Measurements from ENCODE around the gene MAP1B.

The MAP1B gene

GRCh38 chr5:72157625-72157962 lies 50.3 kb downstream of the MAP1B start:
- Histone ChIP-seq H3K27ac (no peak overlapping the region), H3K79me2 (ENCODE audit: insufficient read depth, low read depth) (no peaks in the 10 kb centered on the region), H3K9ac (no peak overlapping the region), H3K27me3 (ENCODE audit: insufficient read depth, low read depth) (no peaks in the 10 kb centered on the region), H3K4me1 (ENCODE audit: low read depth, poor library complexity, severe bottlenecking) (no peaks in the 10 kb centered on the region), H2AFZ (ENCODE audit: low read depth) (no peak overlapping the region), H3K4me2 (no peak overlapping the region), H4K20me1 (ENCODE audit: insufficient read depth) (no peaks in the 10 kb centered on the region), H3K36me3 (ENCODE audit: insufficient read depth) (no peaks in the 10 kb centered on the region), H3K4me3 (IDR thresholded peaks at IDR 0.05; ENCODE audit: insufficient read depth, low read depth, low read length) (no peak overlapping the region)
- no peak for TF ChIP-seq CTCF (conservative IDR thresholded peaks at IDR 0.05; ENCODE audit: low read depth, low read length)

GRCh38 chr5:72159501-72159911 lies 52.2 kb downstream of the MAP1B start:
- Histone ChIP-seq H3K36me3 (ENCODE audit: insufficient read depth) (no peaks in the 10 kb centered on the region), H3K27me3 (ENCODE audit: insufficient read depth, low read depth) (no peaks in the 10 kb centered on the region), H3K4me2 (no peak overlapping the region), H3K27ac (no peak overlapping the region), H3K4me1 (ENCODE audit: low read depth, poor library complexity, severe bottlenecking) (no peaks in the 10 kb centered on the region), H4K20me1 (ENCODE audit: insufficient read depth) (no peaks in the 10 kb centered on the region), H3K79me2 (ENCODE audit: insufficient read depth, low read depth) (no peaks in the 10 kb centered on the region), H3K4me3 (IDR thresholded peaks at IDR 0.05; ENCODE audit: insufficient read depth, low read depth, low read length) (no peak overlapping the region), H3K9ac (no peak overlapping the region), H2AFZ (ENCODE audit: low read depth) (no peak overlapping the region)
- TF ChIP-seq CTCF (conservative IDR thresholded peaks at IDR 0.05; ENCODE audit: low read depth, low read length) = no peak

DNA sequence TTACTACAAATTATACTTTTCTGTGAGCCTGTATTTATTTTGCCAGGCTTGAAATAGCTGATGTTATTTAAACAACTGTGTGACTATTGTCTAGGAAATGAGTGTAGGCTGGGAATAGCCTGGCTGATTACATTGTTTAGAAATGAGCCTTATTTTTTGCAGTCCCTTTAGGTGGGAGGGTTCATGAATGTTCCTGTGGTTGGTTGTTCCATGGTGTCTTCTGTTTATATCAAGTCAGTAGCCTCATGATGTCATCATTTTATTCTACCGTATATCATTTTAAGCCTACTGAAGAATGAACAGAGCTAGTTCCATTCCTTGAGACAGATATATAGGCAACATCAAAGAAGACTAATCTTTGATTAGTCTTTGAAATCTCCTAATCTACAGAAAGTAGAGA lies 53.1 kb downstream of the MAP1B start:
- TF ChIP-seq CTCF (conservative IDR thresholded peaks at IDR 0.05; ENCODE audit: low read depth, low read length) = no peak
- Histone ChIP-seq H3K27ac (no peak overlapping the region), H3K27me3 (ENCODE audit: insufficient read depth, low read depth) (no peaks in the 10 kb centered on the region), H3K79me2 (ENCODE audit: insufficient read depth, low read depth) (no peaks in the 10 kb centered on the region), H3K4me1 (ENCODE audit: low read depth, poor library complexity, severe bottlenecking) (no peaks in the 10 kb centered on the region), H4K20me1 (ENCODE audit: insufficient read depth) (no peaks in the 10 kb centered on the region), H3K4me2 (no peak overlapping the region), H2AFZ (ENCODE audit: low read depth) (no peak overlapping the region), H3K36me3 (ENCODE audit: insufficient read depth) (no peaks in the 10 kb centered on the region), H3K9ac (no peak overlapping the region), H3K4me3 (IDR thresholded peaks at IDR 0.05; ENCODE audit: insufficient read depth, low read depth, low read length) (no peak overlapping the region)

DNA sequence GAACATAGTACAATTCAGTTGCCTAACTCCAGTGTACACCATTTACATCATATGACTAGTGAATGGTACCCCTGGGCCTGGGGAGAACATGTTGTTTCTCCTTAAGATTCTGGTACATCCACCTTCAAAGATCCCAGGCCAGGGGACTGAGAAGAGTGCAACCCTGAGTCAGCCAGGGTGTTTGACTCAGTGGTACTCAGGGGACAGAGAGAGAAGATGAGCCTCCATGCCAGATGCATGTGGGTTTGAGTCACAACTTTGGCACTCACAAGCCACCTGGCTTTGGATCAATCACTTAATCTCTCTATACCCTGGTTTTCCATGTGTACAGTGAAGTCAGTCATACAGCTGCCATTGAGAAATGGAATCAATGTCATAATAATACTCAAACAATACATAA lies 53.7 kb downstream of the MAP1B start:
- H3K9ac ChIP-seq = no peak overlapping the region
- H3K27ac ChIP-seq = no peak overlapping the region
- no peak overlapping the region for H3K4me2 ChIP-seq
- no peaks in the 10 kb centered on the region for H3K4me1 ChIP-seq (ENCODE audit: low read depth, poor library complexity, severe bottlenecking)
- H3K79me2 ChIP-seq (ENCODE audit: insufficient read depth, low read depth) = no peaks in the 10 kb centered on the region
- no peaks in the 10 kb centered on the region for H4K20me1 ChIP-seq (ENCODE audit: insufficient read depth)
- H2AFZ ChIP-seq (ENCODE audit: low read depth) = no peak overlapping the region
- H3K4me3 ChIP-seq (IDR thresholded peaks at IDR 0.05; ENCODE audit: insufficient read depth, low read depth, low read length) = no peak overlapping the region
- H3K27me3 ChIP-seq (ENCODE audit: insufficient read depth, low read depth) = no peaks in the 10 kb centered on the region
- TF ChIP-seq CTCF (conservative IDR thresholded peaks at IDR 0.05; ENCODE audit: low read depth, low read length) = no peak
- no peaks in the 10 kb centered on the region for H3K36me3 ChIP-seq (ENCODE audit: insufficient read depth)

DNA sequence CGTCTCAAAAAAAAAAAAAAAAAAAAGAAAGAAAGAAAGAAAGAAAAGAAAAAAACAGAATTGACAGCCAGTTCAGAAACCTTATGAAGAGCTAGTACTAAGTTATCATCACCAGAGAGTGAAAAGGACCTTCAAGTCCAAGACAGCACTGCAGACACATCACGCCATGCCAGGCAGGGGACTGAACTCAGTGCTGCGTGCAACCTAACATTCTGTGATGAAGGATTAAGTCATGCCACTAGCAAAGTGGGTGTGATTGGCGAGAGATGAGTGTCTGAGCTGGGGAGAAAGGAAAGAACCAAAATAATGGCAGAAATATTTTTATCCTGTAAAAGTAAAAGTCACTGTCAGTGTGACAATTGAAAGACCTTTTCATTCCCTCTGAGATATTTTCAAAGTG lies 54.7 kb downstream of the MAP1B start:
- no peak overlapping the region for H3K9ac ChIP-seq
- H3K79me2 ChIP-seq (ENCODE audit: insufficient read depth, low read depth) = no peaks in the 10 kb centered on the region
- H3K4me3 ChIP-seq (IDR thresholded peaks at IDR 0.05; ENCODE audit: insufficient read depth, low read depth, low read length) = no peak overlapping the region
- H3K4me2 ChIP-seq = no peak overlapping the region
- H3K36me3 ChIP-seq (ENCODE audit: insufficient read depth) = no peaks in the 10 kb centered on the region
- no peaks in the 10 kb centered on the region for H4K20me1 ChIP-seq (ENCODE audit: insufficient read depth)
- no peaks in the 10 kb centered on the region for H3K4me1 ChIP-seq (ENCODE audit: low read depth, poor library complexity, severe bottlenecking)
- H3K27ac ChIP-seq = no peak overlapping the region
- TF ChIP-seq CTCF (conservative IDR thresholded peaks at IDR 0.05; ENCODE audit: low read depth, low read length) = no peak
- H3K27me3 ChIP-seq (ENCODE audit: insufficient read depth, low read depth) = no peaks in the 10 kb centered on the region
- H2AFZ ChIP-seq (ENCODE audit: low read depth) = no peak overlapping the region
